HEK293 (cell line): ENCODE measurements around the gene ARGLU1.

Source experiments
- GLIS2 ChIP-seq: fragments of 450-650 bp; formaldehyde crosslinking; IDR thresholded peaks from 2 replicates; pipeline ENCODE4 v1.5.1; 2016; ENCODE audit warnings: missing biosample characterization, missing genetic modification characterization
- OSR2 ChIP-seq: fragments of 450-650 bp; formaldehyde crosslinking; IDR thresholded peaks from 2 replicates; pipeline ENCODE4 v1.5.1; 2016; ENCODE audit warnings: missing biosample characterization, missing genetic modification characterization
- PRDM2 ChIP-seq: fragments of 450-650 bp; formaldehyde crosslinking; IDR thresholded peaks from 2 replicates; pipeline ENCODE4 v1.5.1; 2016; ENCODE audit warnings: missing biosample characterization, missing genetic modification characterization, borderline replicate concordance
- SCRT2 ChIP-seq: fragments of 450-650 bp; formaldehyde crosslinking; IDR thresholded peaks from 2 replicates; pipeline ENCODE4 v1.5.1; 2016; ENCODE audit warnings: missing biosample characterization, missing genetic modification characterization
- SETDB1 ChIP-seq: IDR thresholded peaks from one replicate; pipeline ENCODE4 v1.6.1; 2017; ENCODE audit warnings: mild to moderate bottlenecking, low read length, moderate library complexity, mixed read lengths; ENCODE audit not compliant: insufficient read length
- SP7 ChIP-seq: fragments of 450-650 bp; formaldehyde crosslinking; IDR thresholded peaks from 2 replicates; pipeline ENCODE4 v1.5.1; 2016; ENCODE audit warnings: missing biosample characterization, missing genetic modification characterization
- TCF7L2 ChIP-seq: IDR thresholded peaks from 2 replicates; pipeline ENCODE4 v1.6.1; 2011; ENCODE audit warnings: low read depth, mild to moderate bottlenecking, inconsistent platforms, low read length, moderate library complexity, borderline replicate concordance
- ZBTB44 ChIP-seq: fragments of 450-650 bp; IDR thresholded peaks from 2 replicates; pipeline ENCODE4 v1.5.1; 2018; ENCODE audit warnings: missing biosample characterization, mild to moderate bottlenecking, missing genetic modification characterization
- ZBTB6 ChIP-seq: fragments of 450-650 bp; formaldehyde crosslinking; IDR thresholded peaks from 2 replicates; pipeline ENCODE4 v1.5.1; 2017; ENCODE audit warnings: missing biosample characterization, missing genetic modification characterization
- ZEB2 ChIP-seq: fragments of 450-650 bp; formaldehyde crosslinking; IDR thresholded peaks from 2 replicates; pipeline ENCODE4 v1.5.1; 2016; ENCODE audit warnings: missing biosample characterization, missing genetic modification characterization
- ZFP3 ChIP-seq: fragments of 450-650 bp; formaldehyde crosslinking; IDR thresholded peaks from 2 replicates; pipeline ENCODE4 v1.5.1; 2016; ENCODE audit warnings: low read depth, missing biosample characterization, missing genetic modification characterization
- ZIC2 ChIP-seq: fragments of 450-650 bp; formaldehyde crosslinking; IDR thresholded peaks from 2 replicates; pipeline ENCODE4 v1.5.1; 2016; ENCODE audit warnings: missing biosample characterization, missing genetic modification characterization
- ZNF174 ChIP-seq: fragments of 450-650 bp; formaldehyde crosslinking; IDR thresholded peaks from 2 replicates; pipeline ENCODE4 v1.5.0; 2017; ENCODE audit warnings: missing biosample characterization, mild to moderate bottlenecking, missing genetic modification characterization
- ZNF18 ChIP-seq: fragments of 450-650 bp; formaldehyde crosslinking; IDR thresholded peaks from 2 replicates; pipeline ENCODE4 v1.5.1; 2016; ENCODE audit warnings: missing biosample characterization, missing genetic modification characterization
- ZNF211 ChIP-seq: fragments of 450-650 bp; formaldehyde crosslinking; IDR thresholded peaks from 2 replicates; pipeline ENCODE4 v1.5.1; 2016; ENCODE audit warnings: low read depth, missing biosample characterization, missing genetic modification characterization
- ZNF214 ChIP-seq: fragments of 450-650 bp; formaldehyde crosslinking; IDR thresholded peaks from 2 replicates; pipeline ENCODE4 v1.5.1; 2017; ENCODE audit warnings: missing biosample characterization, mild to moderate bottlenecking, missing genetic modification characterization, borderline replicate concordance
- ZNF24 ChIP-seq: fragments of 450-650 bp; formaldehyde crosslinking; IDR thresholded peaks from 2 replicates; pipeline ENCODE4 v1.5.1; 2016; ENCODE audit warnings: missing biosample characterization, missing genetic modification characterization
- ZNF488 ChIP-seq: fragments of 450-650 bp; formaldehyde crosslinking; IDR thresholded peaks from 2 replicates; pipeline ENCODE4 v1.5.1; 2016; ENCODE audit warnings: missing biosample characterization, missing genetic modification characterization
- ZNF560 ChIP-seq: fragments of 450-650 bp; formaldehyde crosslinking; IDR thresholded peaks from 2 replicates; pipeline ENCODE4 v1.5.1; 2017; ENCODE audit warnings: missing biosample characterization, missing genetic modification characterization, borderline replicate concordance
- ZNF580 ChIP-seq: fragments of 450-650 bp; formaldehyde crosslinking; IDR thresholded peaks from 2 replicates; pipeline ENCODE4 v1.5.1; 2016; ENCODE audit warnings: missing biosample characterization, missing genetic modification characterization
- ZNF600 ChIP-seq: fragments of 450-650 bp; formaldehyde crosslinking; IDR thresholded peaks from 2 replicates; pipeline ENCODE4 v1.5.1; 2016; ENCODE audit warnings: missing biosample characterization, missing genetic modification characterization
- ZNF629 ChIP-seq: fragments of 450-650 bp; formaldehyde crosslinking; IDR thresholded peaks from 2 replicates; pipeline ENCODE4 v1.5.1; 2017; ENCODE audit warnings: missing biosample characterization, missing genetic modification characterization
- ZNF660 ChIP-seq: fragments of 450-650 bp; IDR thresholded peaks from 2 replicates; pipeline ENCODE4 v1.5.1; 2018; ENCODE audit warnings: missing biosample characterization, mild to moderate bottlenecking, missing genetic modification characterization
- ZNF747 ChIP-seq: fragments of 450-650 bp; formaldehyde crosslinking; IDR thresholded peaks from 2 replicates; pipeline ENCODE4 v1.5.1; 2016; ENCODE audit warnings: missing biosample characterization, missing genetic modification characterization
- ZNF776 ChIP-seq: fragments of 450-650 bp; formaldehyde crosslinking; IDR thresholded peaks from 2 replicates; pipeline ENCODE4 v1.5.0; 2017; ENCODE audit warnings: missing biosample characterization, missing genetic modification characterization, borderline replicate concordance
- ZNF837 ChIP-seq: fragments of 450-650 bp; formaldehyde crosslinking; IDR thresholded peaks from 2 replicates; pipeline ENCODE4 v1.5.1; 2016; ENCODE audit warnings: missing biosample characterization, missing genetic modification characterization
- ZSCAN5A ChIP-seq: fragments of 450-650 bp; formaldehyde crosslinking; IDR thresholded peaks from 2 replicates; pipeline ENCODE4 v1.5.1; 2016; ENCODE audit warnings: missing biosample characterization, missing genetic modification characterization

ARGLU1 gene

GRCh38 chr13:106521095-106521799, 46.7 kb downstream of the ARGLU1 start (continued):
- no peak for TF ChIP-seq PRDM2
- TF ChIP-seq SETDB1, result no peak
- TF ChIP-seq GLIS2 (tag by site-specific recombination), result no peak
- no peak for TF ChIP-seq ZNF488 (tag by site-specific recombination)
- no peak for TF ChIP-seq ZNF211 (tag by site-specific recombination)
- no peak for TF ChIP-seq ZSCAN5A (tag by site-specific recombination)
- TF ChIP-seq TCF7L2, result peak; percentile 59; the same call in 1 of the 2 replicates
- TF ChIP-seq ZNF174, result no peak
- TF ChIP-seq SCRT2 (tag by site-specific recombination), result no peak
- no peak for TF ChIP-seq ZNF660 (tag by site-specific recombination)
- TF ChIP-seq ZNF214 (tag by site-specific recombination), result no peak
- no peak for TF ChIP-seq ZIC2 (tag by site-specific recombination)
- no peak for TF ChIP-seq ZNF776 (tag by site-specific recombination)
- no peak for TF ChIP-seq ZNF580
- TF ChIP-seq ZNF747, result no peak
- TF ChIP-seq ZFP3 (tag by site-specific recombination), result no peak
- TF ChIP-seq OSR2 (tag by site-specific recombination), result peak; percentile 47; the same call in 1 of the 2 replicates
- no peak for TF ChIP-seq ZNF600 (tag by site-specific recombination)
- TF ChIP-seq SP7 (tag by site-specific recombination), result peak; percentile 89
- peak; percentile 44 for TF ChIP-seq ZBTB44
- TF ChIP-seq ZNF18 (tag by site-specific recombination), result peak; percentile 91
- no peak for TF ChIP-seq ZNF560 (tag by site-specific recombination)
- no peak for TF ChIP-seq ZNF837
- TF ChIP-seq ZNF24, result 0 out of 2 replicates have a peak, but pooled peaks have one; percentile 42
- TF ChIP-seq ZEB2 (tag by site-specific recombination), result peak; percentile 79; the same call in 1 of the 2 replicates
- peak; percentile 86 for TF ChIP-seq ZNF629 (tag by site-specific recombination)
- TF ChIP-seq ZBTB6 (tag by site-specific recombination), result no peak
